PC-3 (cell line): ENCODE data around the gene ACAT2. TPM values are rescaled to one million over a fixed set of nuclear protein-coding genes. Genes with fewer than 3 reads are reported as not detected.
A peak's percentile ranks its signal among the peaks of the same experiment; 100 is the strongest.
"Not testable (repeated sequence)": the region's sequence is repeated elsewhere in the genome, so short reads cannot be mapped to it uniquely, and the experiment has no call there.

Source experiments
- ATAC-seq: fragments of 200-7000 bp; cut with Tn5 transposase; 2 replicates; pipeline ENCODE4 v1.9.1; 2020; ENCODE audit warnings: mild to moderate bottlenecking, moderate library complexity
- BruUV-seq: library from RNA; stranded (reverse); fragments of 400-500 nt; replicated peaks from 2 replicates; lab custom pipeline; 2021; lab: Mats Ljungman, UMichigan
- CTCF ChIA-PET: fragments of 300-600 bp; sonication (Branson Sonifier 250); formaldehyde crosslinking; loops from one replicate; lab custom pipeline; 2022; ENCODE audit warnings: antibody characterized with exemption; lab: Charles Lee
- POLR2A ChIA-PET: fragments of 300-600 bp; sonication (Branson Sonifier 250); formaldehyde crosslinking; loops from one replicate; lab custom pipeline; 2022; ENCODE audit warnings: antibody characterized with exemption; ENCODE audit not compliant: unreplicated experiment; lab: Charles Lee
- DNase-seq: peaks from one replicate; pipeline ENCODE4 v3.0.0-alpha.2; 2015
- H2AFZ ChIP-seq: fragments of 300-600 bp; sonication (generic); 2 replicates; pipeline ENCODE4 v1.6.0; 2016; ENCODE audit warnings: antibody characterized with exemption, low read length
- H3F3A ChIP-seq: fragments of 300-600 bp; sonication (generic); one replicate; pipeline ENCODE4 v1.6.0; 2017; ENCODE audit warnings: antibody characterized with exemption, low read length, control low read depth, mild to moderate bottlenecking; ENCODE audit not compliant: unreplicated experiment
- H3K27ac ChIP-seq: fragments of 300-600 bp; sonication (generic); 2 replicates; pipeline ENCODE4 v1.5.1; 2016; ENCODE audit warnings: mild to moderate bottlenecking, low read length
- H3K27me3 ChIP-seq: fragments of 300-600 bp; sonication (generic); 2 replicates; pipeline ENCODE4 v1.6.1; 2016; ENCODE audit warnings: low read length, mixed read lengths
- H3K36me3 ChIP-seq: fragments of 300-600 bp; sonication (generic); 2 replicates; pipeline ENCODE4 v1.6.1; 2016; ENCODE audit warnings: low read depth, mixed run types, low read length, mixed read lengths
- H3K4me1 ChIP-seq: fragments of 300-600 bp; sonication (generic); 2 replicates; pipeline ENCODE4 v1.5.1; 2016; ENCODE audit warnings: low read length; ENCODE audit not compliant: insufficient read depth
- H3K4me2 ChIP-seq: fragments of 300-600 bp; sonication (generic); 2 replicates; pipeline ENCODE4 v1.6.0; 2016; ENCODE audit warnings: low read length
- H3K4me3 ChIP-seq: fragments of 300-600 bp; sonication (generic); 2 replicates; pipeline ENCODE4 v1.5.1; 2016; ENCODE audit warnings: mild to moderate bottlenecking, low read length, mixed read lengths
- H3K79me2 ChIP-seq: fragments of 300-600 bp; sonication (generic); 2 replicates; pipeline ENCODE4 v1.6.1; 2017; ENCODE audit warnings: low read length, mixed read lengths
- H3K9ac ChIP-seq: fragments of 300-600 bp; sonication (generic); 2 replicates; pipeline ENCODE4 v1.6.0; 2016; ENCODE audit warnings: mild to moderate bottlenecking, low read length
- H3K9me2 ChIP-seq: fragments of 300-600 bp; sonication (generic); replicated peaks from 2 replicates; pipeline ENCODE4 v1.6.1; 2016; ENCODE audit warnings: mixed run types, low read length, mixed read lengths
- H3K9me3 ChIP-seq: fragments of 300-600 bp; sonication (generic); 2 replicates; pipeline ENCODE4 v1.6.1; 2016; ENCODE audit warnings: low read length, mixed read lengths
- H4K20me1 ChIP-seq: fragments of 300-600 bp; sonication (generic); 2 replicates; pipeline ENCODE4 v1.6.1; 2016; ENCODE audit warnings: low read length, mixed read lengths
- CTCF ChIP-seq: fragments of 300-600 bp; sonication (generic); conservative IDR thresholded peaks from 2 replicates; pipeline ENCODE4 v1.5.1; 2017; ENCODE audit warnings: antibody characterized with exemption, low read depth, mild to moderate bottlenecking, low read length
- EZH2 ChIP-seq: fragments of 300-600 bp; sonication (generic); IDR thresholded peaks from one replicate; pipeline ENCODE4 v1.6.1; 2017; ENCODE audit warnings: antibody characterized with exemption, mild to moderate bottlenecking, low read length; ENCODE audit not compliant: unreplicated experiment
- EZH2phosphoT487 ChIP-seq: fragments of 300-600 bp; sonication (generic); IDR thresholded peaks from 2 replicates; pipeline ENCODE4 v1.6.1; 2018; ENCODE audit warnings: mild to moderate bottlenecking, antibody characterized with exemption, low read length, borderline replicate concordance
- intact Hi-C: fragments of 100-400 bp; cut with micrococcal nuclease; formaldehyde crosslinking; loops from 2 replicates; pipeline ENCODE4 v1.9.0; 2023
- total RNA-seq: library from RNA; depleted of rRNA; stranded (reverse); fragments of >200 nt; gene quantifications from 2 replicates; pipeline ENCODE4 v1.2.3, GENCODE V29; 2014

Gene ACAT2
- total RNA-seq, 1 experiment from 2014 or later: 36.0 TPM

GRCh38 chr6:159720708-159721107 is 41.1 kb upstream of the ACAT2 start:
- Histone ChIP-seq H3K4me2 (no peak overlapping the region), H2AFZ (no peak overlapping the region), H3K9me3 (no peaks in the 10 kb centered on the region), H3K79me2 (peaks cover 44% of the 10 kb centered on the region), H3K27ac (no peak overlapping the region), H3K27me3 (no peaks in the 10 kb centered on the region), H3K36me3 (no peaks in the 10 kb centered on the region), H3F3A (no peaks in the 10 kb centered on the region), H4K20me1 (no peaks in the 10 kb centered on the region), H3K4me1 (peaks cover 12% of the 10 kb centered on the region), H3K4me3 (no peak overlapping the region), H3K9me2 (no peaks in the 10 kb centered on the region), H3K9ac (no peak overlapping the region)
- POLR2A ChIA-PET: no interaction called here
- intact Hi-C loops: no loop called here
- CTCF ChIA-PET: no interaction called here
- peak; percentile 50; the same call in 1 of the 2 replicates for TF ChIP-seq CTCF
- no peak for TF ChIP-seq EZH2
- no TSS peak for BruUV-seq
- ATAC-seq: no peak
- DNase-seq: peak; percentile 59

- H3K27me3 ChIP-seq, BruUV-seq, H3K4me2 ChIP-seq, H3K9ac ChIP-seq, H3K36me3 ChIP-seq, POLR2A ChIA-PET, H3K27ac ChIP-seq, H3K9me3 ChIP-seq, H3K4me1 ChIP-seq, CTCF ChIA-PET, H4K20me1 ChIP-seq, H2AFZ ChIP-seq, H3F3A ChIP-seq, intact Hi-C loops, DNase-seq, H3K9me2 ChIP-seq, ATAC-seq, H3K4me3 ChIP-seq: not testable (repeated sequence)
- H3K79me2 ChIP-seq: peaks cover 55% of the 10 kb centered on the region
Measured at GRCh38 chr6:159721981-159722380, 39.9 kb upstream of the ACAT2 start.

- ATAC-seq: no peak
- no peak overlapping the region for H2AFZ ChIP-seq
- peaks cover 59% of the 10 kb centered on the region for H3K79me2 ChIP-seq
- ChIA-PET POLR2A (no interaction called here), CTCF (no interaction called here)
- no TSS peak for BruUV-seq
- H3F3A ChIP-seq: no peaks in the 10 kb centered on the region
- H3K9ac ChIP-seq: no peak overlapping the region
- DNase-seq: no peak
- no peaks in the 10 kb centered on the region for H3K9me2 ChIP-seq
- H3K4me3 ChIP-seq: no peak overlapping the region
- H3K27ac ChIP-seq: no peak overlapping the region
- TF ChIP-seq CTCF (no peak), EZH2 (no peak), EZH2phosphoT487 (no peak)
- no peaks in the 10 kb centered on the region for H3K9me3 ChIP-seq
- H3K4me2 ChIP-seq: no peak overlapping the region
- intact Hi-C loops: no loop called here
- H3K36me3 ChIP-seq: no peaks in the 10 kb centered on the region
- H3K27me3 ChIP-seq: no peaks in the 10 kb centered on the region
- 0 out of 2 replicates have a peak, but pooled peaks cover 3% of the 10 kb centered on the region for H3K4me1 ChIP-seq
- H4K20me1 ChIP-seq: no peaks in the 10 kb centered on the region
Measured at GRCh38 chr6:159722655-159723054, 39.2 kb upstream of the ACAT2 start.
